ENCODE results near the gene AGAP4.
"Not testable (repeated sequence)": the region's sequence is repeated elsewhere in the genome, so short reads cannot be mapped to it uniquely, and the experiment has no call there.

- not testable (repeated sequence) for TF ChIP-seq EZH2 (optimal IDR thresholded peaks at IDR 0.05; ENCODE audit: low read depth, low read length); CTCF (IDR thresholded peaks at IDR 0.05; ENCODE audit: low read length); EZH2phosphoT487 (IDR thresholded peaks at IDR 0.05; ENCODE audit: low read length)
Measured at GRCh38 chr10:45890721-45891120, 43.4 kb upstream of the AGAP4 start.
